GM19035 (cell line): ENCODE results near the gene RPS6KA2.

Source experiments
- ATAC-seq: cut with Tn5 transposase; IDR thresholded peaks from one replicate; pipeline ENCODE4 v1.9.1; 2021; ENCODE audit not compliant: unreplicated experiment

Gene RPS6KA2

DNA sequence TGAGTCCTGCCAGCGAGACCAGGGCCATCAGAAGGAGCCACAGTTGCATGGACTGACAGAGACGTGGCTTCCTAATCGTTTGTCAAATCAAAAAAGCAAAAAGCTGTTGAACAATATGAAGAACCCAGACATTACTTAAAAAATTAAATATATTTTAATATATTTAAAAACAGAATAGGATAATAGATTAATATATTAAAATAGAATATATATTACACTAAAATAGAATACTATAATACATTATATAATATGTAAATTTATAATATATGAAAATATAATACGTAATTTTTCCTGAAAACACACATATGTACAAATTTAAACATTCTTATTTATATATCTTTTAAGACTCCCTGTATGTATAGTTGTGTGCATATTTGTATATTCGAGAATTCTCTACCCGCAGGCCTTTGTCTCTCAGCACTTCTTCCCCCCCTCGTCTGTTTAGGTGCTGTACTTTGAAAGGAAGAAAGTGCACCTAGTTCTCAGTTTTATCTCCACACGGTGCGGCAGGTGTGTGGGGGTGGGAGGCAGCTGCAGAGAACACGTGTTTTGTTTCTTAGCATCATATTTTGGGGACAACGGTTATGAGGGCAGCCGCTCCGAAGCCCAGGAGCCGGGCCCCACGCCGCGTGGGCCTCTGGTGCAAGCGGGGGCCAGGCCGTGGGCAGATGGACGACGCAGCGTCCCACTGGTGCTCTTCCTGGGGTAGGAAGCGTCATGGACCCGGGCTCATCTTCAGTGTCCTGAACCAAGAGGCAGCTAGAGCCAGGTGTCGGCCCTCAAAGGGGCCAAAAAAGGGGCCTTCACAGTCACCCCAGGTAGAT lies 172.1 kb downstream of the RPS6KA2 start:
- ATAC-seq, result no peak

- ATAC-seq, result no peak
These were observed 173.4 kb downstream of the RPS6KA2 start for GRCh38 chr6:166453651-166454050.

DNA sequence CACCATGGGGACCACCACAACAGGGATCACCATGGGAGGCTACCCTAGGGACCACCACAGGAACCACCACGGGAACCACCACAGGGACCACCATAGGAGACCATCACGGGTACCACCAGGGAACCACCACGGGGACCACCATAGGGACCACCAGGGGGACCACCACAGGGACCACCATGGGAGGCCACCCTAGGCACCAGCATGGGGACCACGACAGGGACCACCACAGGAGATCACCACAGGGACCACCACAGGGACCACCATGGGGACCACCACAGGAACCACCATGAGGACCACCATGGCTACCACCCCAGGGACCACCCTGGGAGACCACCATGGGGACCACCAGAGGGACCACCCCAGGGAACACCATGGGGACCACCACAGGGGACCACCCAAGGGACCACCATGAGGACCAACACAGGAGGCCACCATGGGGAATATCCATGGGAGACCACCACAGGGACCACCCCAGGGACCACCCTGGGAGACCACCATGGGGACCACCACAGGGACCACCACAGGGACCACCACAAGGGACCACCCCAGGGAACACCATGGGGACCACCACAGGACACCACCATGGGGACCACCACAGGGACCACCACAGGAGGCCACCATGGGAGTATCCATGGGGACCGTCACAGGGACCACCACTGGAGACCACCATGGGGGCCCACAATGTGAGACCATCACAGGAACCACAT lies 176.7 kb downstream of the RPS6KA2 start:
- ATAC-seq, result no peak

- ATAC-seq, result no peak
These were observed 177.4 kb downstream of the RPS6KA2 start for GRCh38 chr6:166449641-166450040.

- no peak for ATAC-seq
These were observed 178.0 kb downstream of the RPS6KA2 start for GRCh38 chr6:166449036-166449435.

DNA sequence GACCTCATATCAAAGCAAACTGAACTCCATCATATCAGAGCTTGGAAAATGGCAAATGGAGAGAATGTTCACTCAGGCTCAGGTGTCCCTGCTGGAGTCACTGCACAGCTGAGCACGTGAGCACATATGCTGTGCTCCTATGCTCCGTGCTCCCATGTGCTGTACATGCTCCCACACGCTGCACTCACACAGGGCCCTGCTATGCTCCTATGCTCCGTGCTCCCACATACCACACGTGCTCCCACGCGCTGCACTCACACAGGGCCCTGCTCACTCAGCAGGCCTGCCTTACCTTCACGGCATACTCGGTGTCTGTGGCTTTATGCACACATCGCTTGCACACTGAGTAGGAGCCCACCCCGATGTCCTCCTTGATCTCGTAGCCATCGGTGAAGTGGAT lies 178.6 kb downstream of the RPS6KA2 start:
- no peak for ATAC-seq

DNA sequence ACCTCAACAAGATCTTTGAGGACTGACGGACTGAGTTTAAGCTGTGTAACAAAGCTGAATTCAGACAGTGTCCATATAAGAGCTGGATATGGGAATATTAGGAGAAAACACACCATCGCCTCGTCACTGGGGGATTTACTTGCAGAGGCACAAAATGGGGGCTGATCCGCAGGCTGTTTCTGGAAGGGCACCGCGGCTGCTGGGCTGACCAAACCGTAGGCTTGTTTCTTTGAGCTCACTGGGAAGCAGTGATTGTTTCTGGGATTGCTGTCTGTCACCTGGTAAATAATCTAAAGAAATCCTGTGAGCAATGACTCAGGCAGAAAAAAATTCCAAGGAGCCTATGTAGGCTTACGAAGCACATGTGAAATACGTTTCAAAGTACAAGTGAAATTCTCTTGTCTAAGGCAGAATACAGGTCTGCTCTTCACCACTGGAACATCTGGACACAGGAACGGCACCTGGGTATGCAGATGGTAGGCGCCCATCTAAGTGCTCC lies 180.4 kb downstream of the RPS6KA2 start:
- ATAC-seq, result no peak

GRCh38 chr6:166446146-166446545 lies 180.9 kb downstream of the RPS6KA2 start:
- no peak for ATAC-seq

DNA sequence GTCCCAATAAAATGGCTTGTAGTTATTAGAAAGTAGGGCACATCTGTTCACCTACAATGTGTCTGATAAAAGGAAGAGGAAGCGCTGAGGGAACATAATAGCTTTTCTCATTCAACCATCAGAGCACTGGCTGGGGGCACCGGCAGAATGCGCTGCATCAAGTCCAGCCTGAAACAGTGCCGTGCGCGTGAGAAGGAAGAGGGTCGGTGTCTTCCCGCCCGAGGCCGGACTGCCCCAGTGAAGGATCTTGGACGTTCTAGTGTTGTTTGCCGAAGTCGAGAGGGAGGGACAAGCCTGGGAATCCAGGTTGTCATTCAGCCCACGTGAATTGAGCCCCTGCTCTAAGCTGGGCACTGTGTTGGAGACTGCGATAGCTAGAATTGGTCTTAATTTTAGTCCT lies 182.6 kb downstream of the RPS6KA2 start:
- ATAC-seq, result no peak

DNA sequence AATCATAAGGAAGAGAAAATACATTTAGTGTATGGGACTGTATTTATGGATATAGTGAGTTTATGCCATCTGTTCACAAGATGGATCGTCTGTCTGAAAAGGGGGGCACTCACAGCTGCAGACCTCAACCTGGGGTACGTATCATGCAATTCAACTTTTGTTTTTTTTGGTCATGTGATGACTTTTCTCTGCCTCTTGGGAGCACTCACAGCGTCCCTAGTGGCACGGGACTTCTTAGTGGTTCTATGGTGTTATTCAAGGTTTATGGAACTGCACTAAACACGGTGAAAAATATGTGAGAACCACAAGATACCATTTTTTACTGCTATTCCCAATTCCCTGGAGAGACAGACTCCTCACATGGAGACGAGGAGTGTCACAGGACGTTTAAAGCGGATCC lies 183.9 kb downstream of the RPS6KA2 start:
- no peak for ATAC-seq

GRCh38 chr6:166442131-166442685 lies 184.8 kb downstream of the RPS6KA2 start:
- no peak for ATAC-seq

DNA sequence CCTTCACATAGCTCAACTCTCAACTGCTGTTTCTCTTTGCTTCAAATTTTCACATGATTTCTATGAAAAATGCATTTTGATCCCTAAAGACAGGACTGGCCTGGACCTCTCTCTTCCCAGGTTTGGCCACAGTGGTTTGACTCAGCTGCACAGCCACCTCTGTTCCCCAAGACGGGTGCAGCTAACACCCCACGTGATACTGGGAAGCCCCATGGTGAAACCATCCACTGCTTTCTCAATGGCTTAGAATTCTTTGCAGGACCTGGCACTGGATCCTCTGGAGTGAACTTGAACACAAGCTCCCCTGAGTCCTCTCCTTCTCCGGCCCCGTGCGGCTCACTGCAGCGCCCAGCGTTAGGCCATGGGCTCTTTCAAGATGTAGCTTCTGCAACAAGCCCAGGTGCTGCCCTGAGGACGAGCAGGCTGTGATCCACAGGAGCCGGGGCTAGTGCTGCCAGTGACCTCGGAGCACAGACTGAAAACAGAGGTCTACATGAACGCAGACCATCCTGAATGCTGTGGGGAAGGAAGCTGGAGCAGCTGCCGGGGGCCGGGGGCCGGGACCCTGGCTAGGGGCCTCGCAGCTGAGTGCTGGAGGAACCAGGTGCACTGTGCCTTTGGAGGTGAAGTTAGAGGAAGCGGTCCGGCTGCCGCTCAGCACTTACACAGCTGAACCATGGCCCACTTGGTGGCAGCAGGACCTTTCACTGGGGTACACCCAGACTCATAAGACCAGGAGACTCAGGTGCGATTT lies 185.5 kb downstream of the RPS6KA2 start:
- ATAC-seq, result no peak

DNA sequence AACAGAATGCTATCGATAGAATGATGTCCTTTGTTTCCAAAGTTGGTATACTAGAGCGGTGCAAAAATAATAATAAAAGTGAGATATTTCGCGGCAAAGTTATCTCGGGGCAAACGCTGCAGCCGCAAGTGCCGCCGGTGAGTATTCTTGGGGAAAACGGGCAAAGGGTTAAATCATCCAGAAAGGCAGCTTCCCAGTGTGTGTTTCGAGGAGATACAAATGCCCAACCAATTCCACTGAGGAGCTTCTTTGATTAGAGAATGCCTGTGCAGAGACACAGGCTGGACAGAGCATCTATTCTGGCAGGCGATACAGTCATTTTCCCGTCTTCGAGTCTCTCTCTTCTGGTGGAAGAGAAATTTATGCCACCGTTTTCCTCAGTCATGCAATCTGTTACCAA lies 186.3 kb downstream of the RPS6KA2 start:
- no peak for ATAC-seq

GRCh38 chr6:166440106-166440505 lies 186.9 kb downstream of the RPS6KA2 start:
- no peak for ATAC-seq

- no peak for ATAC-seq
These were observed 187.5 kb downstream of the RPS6KA2 start for GRCh38 chr6:166439366-166440091.

- no peak for ATAC-seq
These were observed 188.7 kb downstream of the RPS6KA2 start for GRCh38 chr6:166438211-166438861.

DNA sequence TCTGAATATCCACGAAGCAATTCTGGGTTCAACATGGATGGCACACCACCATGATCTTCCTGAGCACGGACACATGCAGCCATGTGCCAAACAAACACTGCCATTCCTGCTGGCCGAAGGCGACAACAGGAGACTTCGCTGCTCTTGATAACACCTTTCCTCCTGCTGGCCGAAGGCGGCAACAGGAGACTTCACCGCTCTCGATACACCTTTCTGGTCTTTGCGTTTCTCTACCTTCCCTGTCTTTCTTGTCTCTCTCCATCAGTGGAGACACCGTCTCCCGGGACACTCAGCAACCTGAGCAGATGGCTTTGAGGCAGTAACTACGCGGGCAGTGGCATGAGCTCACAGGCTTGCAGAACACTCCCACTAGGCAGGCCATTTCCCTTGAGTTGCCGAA lies 189.4 kb downstream of the RPS6KA2 start:
- no peak for ATAC-seq

DNA sequence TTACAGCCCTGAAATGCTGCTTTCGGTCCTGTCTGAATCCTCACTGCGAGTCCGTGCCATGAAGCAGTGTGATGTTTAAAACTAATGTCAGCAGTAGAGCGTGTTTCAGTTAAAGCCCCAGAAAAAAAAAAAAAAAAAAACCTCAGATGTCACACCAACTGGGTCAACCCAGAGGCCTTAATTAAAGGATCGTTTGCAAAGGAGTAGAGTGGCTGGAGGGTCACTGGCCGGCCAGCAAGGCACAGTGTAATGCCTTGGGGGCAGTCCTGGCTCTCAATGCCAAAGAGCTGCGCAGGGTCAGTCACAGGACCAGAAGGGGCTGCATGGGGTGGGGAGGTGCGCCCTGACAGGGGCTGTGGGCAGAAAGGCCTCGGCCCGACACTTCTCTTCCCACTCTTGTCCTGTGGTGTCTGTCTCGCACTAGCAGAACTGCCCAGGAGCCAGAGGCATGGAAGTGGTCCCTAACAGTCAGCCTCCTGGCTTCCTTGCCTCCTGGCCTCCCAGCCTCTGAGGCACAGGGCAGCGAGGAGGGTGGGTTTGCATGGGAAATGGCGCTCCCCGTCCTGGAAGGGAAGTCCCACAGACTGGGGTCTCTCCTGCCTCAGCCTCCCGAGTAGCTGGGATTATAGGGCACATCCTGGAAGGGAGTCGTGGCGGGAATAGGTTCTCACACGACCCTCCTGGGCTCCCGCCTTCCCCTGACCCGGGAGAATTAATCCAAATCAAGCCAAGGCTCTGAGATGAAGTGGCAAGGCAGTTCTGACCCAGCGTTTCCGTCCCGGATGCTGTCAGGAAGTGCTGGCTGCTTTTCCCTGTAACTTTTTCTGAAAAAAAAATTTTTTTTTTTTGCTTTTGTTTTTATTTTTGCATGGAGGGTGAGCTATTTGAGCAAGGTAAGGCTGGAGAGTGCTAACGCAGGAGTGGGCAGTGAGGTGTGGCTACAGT lies 190.6 kb downstream of the RPS6KA2 start:
- no peak for ATAC-seq

GRCh38 chr6:166435574-166435973 lies 191.5 kb downstream of the RPS6KA2 start:
- ATAC-seq, result no peak
